GM12874 (cell line): ENCODE results near the gene DACT2.

Source experiments
- CTCF ChIP-seq: IDR thresholded peaks from 2 replicates; pipeline ENCODE4 v1.5.1; 2011; ENCODE audit warnings: low read depth, mild to moderate bottlenecking, control low read depth, low read length, moderate library complexity; ENCODE audit not compliant: insufficient read depth

DACT2 gene

GRCh38 chr6:168364793-168365421 lies 45.3 kb upstream of the DACT2 start:
- no peak for TF ChIP-seq CTCF

- TF ChIP-seq CTCF = no peak
Observed at GRCh38 chr6:168363811-168364792, 44.5 kb upstream of the DACT2 start.

GRCh38 chr6:168363302-168363701 lies 43.7 kb upstream of the DACT2 start:
- no peak for TF ChIP-seq CTCF

GRCh38 chr6:168362276-168362990 lies 42.9 kb upstream of the DACT2 start:
- TF ChIP-seq CTCF = no peak

GRCh38 chr6:168361766-168362165 lies 42.2 kb upstream of the DACT2 start:
- TF ChIP-seq CTCF = no peak

GRCh38 chr6:168359794-168360193 lies 40.2 kb upstream of the DACT2 start:
- no peak for TF ChIP-seq CTCF

GRCh38 chr6:168358842-168359420 lies 39.4 kb upstream of the DACT2 start:
- no peak for TF ChIP-seq CTCF
